H1 (cell line): Measurements from ENCODE around the gene PLCB3.
A peak's percentile ranks its signal among the peaks of the same experiment; 100 is the strongest.

Experiments
- CTCF ChIP-seq, 3 experiments: IDR thresholded peaks; 1 replicate in 2 of 3; 2 replicates in 1 of 3; pipeline versions ENCODE4 v1.5.1 to v1.6.1; 2011; ENCODE audit warnings: low read length in 3 of 3, mild to moderate bottlenecking in 3 of 3, inconsistent platforms in 2 of 3, low read depth in 1 of 3, moderate library complexity in 1 of 3; ENCODE audit not compliant: insufficient read depth in 1 of 3; ENCODE audit errors: control extremely low read depth in 1 of 3
- EP300 ChIP-seq, 2 experiments: IDR thresholded peaks; 1 replicate in 1 of 2; 2 replicates in 1 of 2; pipeline ENCODE4 v1.6.1; 2011 to 2012; ENCODE audit warnings: low read depth in 2 of 2, low read length in 2 of 2, mild to moderate bottlenecking in 2 of 2, borderline replicate concordance in 1 of 2, inconsistent platforms in 1 of 2, moderate library complexity in 1 of 2
- POLR2A ChIP-seq, 2 experiments: IDR thresholded peaks; 1 replicate in 1 of 2; 2 replicates in 1 of 2; pipeline ENCODE4 v1.6.1; 2011; ENCODE audit warnings: low read depth in 2 of 2, low read length in 2 of 2, mild to moderate bottlenecking in 2 of 2; ENCODE audit errors: control extremely low read depth in 1 of 2
- SP1 ChIP-seq: IDR thresholded peaks from 2 replicates; pipeline ENCODE4 v1.6.1; 2011; ENCODE audit warnings: low read depth, low read length

- TF ChIP-seq CTCF (IDR thresholded peaks at IDR 0.05; ENCODE audit: control extremely low read depth in 1 of 3, insufficient read depth in 1 of 3, low read depth in 1 of 3, low read length in 3 of 3) (peak in 2 of 3 experiments; percentile 48 to 80; a peak in 3 of 4 replicates), EP300 (IDR thresholded peaks at IDR 0.05; ENCODE audit: borderline replicate concordance in 1 of 2, low read depth in 2 of 2, low read length in 2 of 2) (no peak; a peak in 1 of 3 replicates), POLR2A (IDR thresholded peaks at IDR 0.05; ENCODE audit: control extremely low read depth in 1 of 2, low read depth in 2 of 2, low read length in 2 of 2) (peak in 1 of 2 experiments; percentile 65; a peak in 2 of 3 replicates), SP1 (no peak)
These were observed at the start of gene PLCB3 for GRCh38 chr11:64251016-64251752.
